B cell (primary cell): Measurements from ENCODE around the gene WDR4.

ENCODE experiments used
- EZH2 ChIP-seq: IDR thresholded peaks from 2 replicates; pipeline ENCODE4 v1.6.1; 2012; ENCODE audit warnings: borderline replicate concordance, low read depth, mild to moderate bottlenecking, moderate library complexity, low read length; ENCODE audit not compliant: insufficient read depth, poor library complexity, severe bottlenecking
- TF ChIP-seq, protein P1 (sequence below): fragments of 200-600 bp; IDR thresholded peaks from one replicate; pipeline ENCODE4 v1.8.0; 2022; ENCODE audit warnings: antibody characterized with exemption, mild to moderate bottlenecking

GRCh38 chr21:42811960-42812359 is 67.4 kb downstream of the WDR4 start:
- TF ChIP-seq, protein P1, sequence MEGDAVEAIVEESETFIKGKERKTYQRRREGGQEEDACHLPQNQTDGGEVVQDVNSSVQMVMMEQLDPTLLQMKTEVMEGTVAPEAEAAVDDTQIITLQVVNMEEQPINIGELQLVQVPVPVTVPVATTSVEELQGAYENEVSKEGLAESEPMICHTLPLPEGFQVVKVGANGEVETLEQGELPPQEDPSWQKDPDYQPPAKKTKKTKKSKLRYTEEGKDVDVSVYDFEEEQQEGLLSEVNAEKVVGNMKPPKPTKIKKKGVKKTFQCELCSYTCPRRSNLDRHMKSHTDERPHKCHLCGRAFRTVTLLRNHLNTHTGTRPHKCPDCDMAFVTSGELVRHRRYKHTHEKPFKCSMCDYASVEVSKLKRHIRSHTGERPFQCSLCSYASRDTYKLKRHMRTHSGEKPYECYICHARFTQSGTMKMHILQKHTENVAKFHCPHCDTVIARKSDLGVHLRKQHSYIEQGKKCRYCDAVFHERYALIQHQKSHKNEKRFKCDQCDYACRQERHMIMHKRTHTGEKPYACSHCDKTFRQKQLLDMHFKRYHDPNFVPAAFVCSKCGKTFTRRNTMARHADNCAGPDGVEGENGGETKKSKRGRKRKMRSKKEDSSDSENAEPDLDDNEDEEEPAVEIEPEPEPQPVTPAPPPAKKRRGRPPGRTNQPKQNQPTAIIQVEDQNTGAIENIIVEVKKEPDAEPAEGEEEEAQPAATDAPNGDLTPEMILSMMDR: no peak
- no peak for TF ChIP-seq EZH2
